Body of pancreas (tissue), 4 donors: ENCODE results near the gene PKIB. TPM values are rescaled to one million over a fixed set of nuclear protein-coding genes. Genes with fewer than 3 reads are reported as not detected.

ENCODE experiments used
- ATAC-seq: fragments of 150-250 bp; one replicate; pipeline ENCODE4 v1.9.1; 2016
- DNase-seq, 4 donors: peaks; one replicate each; pipeline ENCODE4 v3.0.0-alpha.2; 2019
- H3K27ac ChIP-seq, 4 donors: fragments of 200-600 bp; sonication (generic); 1 replicate in 3 of 4; 2 replicates in 1 of 4; pipeline versions ENCODE4 v1.5.1 to v1.6.1; 2016 to 2019; ENCODE audit warnings: mild to moderate bottlenecking in 1 of 4, mixed read lengths in 1 of 4, moderate library complexity in 1 of 4
- H3K27me3 ChIP-seq, 2 donors: fragments of 200-600 bp; sonication (generic); one replicate each; pipeline ENCODE4 v1.6.0; 2016; ENCODE audit warnings: mild to moderate bottlenecking in 1 of 2
- H3K36me3 ChIP-seq, 2 donors: fragments of 200-600 bp; sonication (generic); replicated peaks in 1 of 2; 2 replicates each; pipeline ENCODE4 v1.5.1; 2016; ENCODE audit warnings: low read depth in 2 of 2; ENCODE audit not compliant: insufficient read depth in 1 of 2
- H3K4me1 ChIP-seq: fragments of 200-600 bp; sonication (generic); one replicate; pipeline ENCODE4 v1.6.0; 2016
- H3K4me3 ChIP-seq, 2 donors: fragments of 200-600 bp; sonication (generic); 1 replicate in 1 of 2; 2 replicates in 1 of 2; pipeline ENCODE4 v1.5.1; 2016 to 2019
- H3K9me3 ChIP-seq, 3 donors: fragments of 200-600 bp; sonication (generic); 1 replicate in 2 of 3; 2 replicates in 1 of 3; pipeline ENCODE4 v1.5.1; 2016
- CTCF ChIP-seq, 7 experiments: fragments of 450-650 bp in 4 of 7; fragments of 200-600 bp in 3 of 7; sonication (generic) in 3 of 7; IDR thresholded peaks; one replicate each; pipeline ENCODE4 v1.5.1; 2016 to 2019; ENCODE audit warnings: antibody characterized with exemption in 7 of 7
- POLR2A ChIP-seq, 3 donors: fragments of 450-650 bp; IDR thresholded peaks; one replicate each; pipeline ENCODE4 v1.6.1; 2016; ENCODE audit warnings: antibody characterized with exemption in 3 of 3, mild to moderate bottlenecking in 2 of 3
- WGBS, 2 donors: methylation state at CpG; one replicate each; pipeline ENCODE4 v1.1.5; 2017; 5-methylcytosine and 5-hydroxymethylcytosine counted together
- intact Hi-C: fragments of 100-400 bp; cut with DNase I; formaldehyde crosslinking; loops from one replicate; pipeline ENCODE4 v1.15.1; 2023
- total RNA-seq, 2 donors: library from RNA; depleted of rRNA; stranded (reverse); fragments of >200 nt; gene quantifications; one replicate each; pipeline ENCODE4 v1.1.0, GENCODE V29; 2016

PKIB gene
- total RNA-seq, 2 donors from 2014 or later: 13.0 TPM; not detected in 1

GRCh38 chr6:122714059-122714458 lies 103.9 kb downstream of the PKIB start:
- no peak for TF ChIP-seq POLR2A (IDR thresholded peaks at IDR 0.05)
- no peak for TF ChIP-seq CTCF (IDR thresholded peaks at IDR 0.05)
- H3K4me1 ChIP-seq: peaks cover 7% of the 10 kb centered on the region
- no peak overlapping the region for H3K4me3 ChIP-seq
- intact Hi-C loops: no loop called here
- ATAC-seq (no peak), DNase-seq (no peak)
- H3K27ac ChIP-seq: no peak overlapping the region
- WGBS, 2 donors: 87 to 88% methylated on average over 5 of the region's 5 CpGs
- H3K36me3 ChIP-seq: no peaks in the 10 kb centered on the region
- H3K27me3 ChIP-seq: no peaks in the 10 kb centered on the region
- H3K9me3 ChIP-seq: no peaks in the 10 kb centered on the region

GRCh38 chr6:122715725-122716124 lies 105.5 kb downstream of the PKIB start:
- no peaks in the 10 kb centered on the region for H3K36me3 ChIP-seq
- no peak for TF ChIP-seq POLR2A (IDR thresholded peaks at IDR 0.05)
- no peak for DNase-seq
- peaks cover 7% of the 10 kb centered on the region for H3K4me1 ChIP-seq
- intact Hi-C loops: no loop called here
- H3K27ac ChIP-seq: no peak overlapping the region
- 67 to 73% methylated on average over 2 of the region's 2 CpGs for WGBS, 2 donors
- no peaks in the 10 kb centered on the region for H3K27me3 ChIP-seq
- no peaks in the 10 kb centered on the region for H3K9me3 ChIP-seq
- no peak for ATAC-seq
- no peak overlapping the region for H3K4me3 ChIP-seq

- TF ChIP-seq POLR2A (IDR thresholded peaks at IDR 0.05): no peak
- no peak for TF ChIP-seq CTCF (IDR thresholded peaks at IDR 0.05)
- Histone ChIP-seq H3K9me3 (no peaks in the 10 kb centered on the region), H3K4me1 (peaks cover 4% of the 10 kb centered on the region), H3K27me3 (peaks cover 0 to 2% of the 10 kb centered on the region in 2 donors), H3K36me3 (no peaks in the 10 kb centered on the region), H3K27ac (no peak overlapping the region), H3K4me3 (no peak overlapping the region)
- ATAC-seq (no peak), DNase-seq (peak in 1 of 4 donors; percentile 36)
- intact Hi-C loops: no loop called here
- 45% methylated on average over 2 of the region's 2 CpGs for whole genome bisulfite sequencing, 2 donors
Observed at GRCh38 chr6:122717350-122717749, 107.1 kb downstream of the PKIB start.

- Histone ChIP-seq H3K9me3 (no peaks in the 10 kb centered on the region), H3K27me3 (peaks cover 0 to 2% of the 10 kb centered on the region in 2 donors), H3K4me1 (no peaks in the 10 kb centered on the region), H3K27ac (no peak overlapping the region), H3K4me3 (no peak overlapping the region), H3K36me3 (no peaks in the 10 kb centered on the region)
- intact Hi-C loops: no loop called here
- TF ChIP-seq POLR2A (IDR thresholded peaks at IDR 0.05): no peak
- TF ChIP-seq CTCF (IDR thresholded peaks at IDR 0.05): no peak
- DNase-seq: no peak
- 76 to 84% methylated on average over 4 of the region's 4 CpGs for WGBS, 2 donors
- no peak for ATAC-seq
Observed at GRCh38 chr6:122718616-122719015, 108.4 kb downstream of the PKIB start.

GRCh38 chr6:122719176-122719575 lies 109.0 kb downstream of the PKIB start:
- Histone ChIP-seq H3K9me3 (no peaks in the 10 kb centered on the region), H3K4me1 (no peaks in the 10 kb centered on the region)
- ATAC-seq: no peak

More at GRCh38 chr6:122719176-122719575, 109.0 kb downstream of the PKIB start:
- Histone ChIP-seq H3K27ac (no peak overlapping the region), H3K36me3 (no peaks in the 10 kb centered on the region), H3K4me3 (no peak overlapping the region), H3K27me3 (peaks cover 0 to 2% of the 10 kb centered on the region in 2 donors)
- no peak for DNase-seq
- TF ChIP-seq POLR2A (IDR thresholded peaks at IDR 0.05) (no peak), CTCF (IDR thresholded peaks at IDR 0.05) (no peak)
- intact Hi-C loops: no loop called here
